CD4-positive, CD25-positive, alpha-beta regulatory T cell (primary cell): Measurements from ENCODE around the gene OR11H7. TPM values are rescaled to one million over a fixed set of nuclear protein-coding genes. Genes with fewer than 3 reads are reported as not detected.
"Not testable (repeated sequence)": the region's sequence is repeated elsewhere in the genome, so short reads cannot be mapped to it uniquely, and the experiment has no call there.

ENCODE experiments used
- ATAC-seq, 2 donors: fragments of 150-1000 bp; cut with Tn5 transposase; one replicate each; pipeline ENCODE4 v1.10.0; 2021; ENCODE audit warnings: low read depth in 2 of 2, moderate number of reproducible peaks in 2 of 2, moderate library complexity in 1 of 2
- DNase-seq, 3 donors: peaks; one replicate each; pipeline versions ENCODE4 v3.0.0 to v3.0.0-alpha.2; 2012 to 2022; ENCODE audit warnings: mixed read lengths in 1 of 3
- H3K27ac ChIP-seq: one replicate; pipeline ENCODE4 v1.7.0; 2013; ENCODE audit warnings: mild to moderate bottlenecking, low read length; ENCODE audit not compliant: insufficient read depth, poor library complexity, severe bottlenecking
- H3K27me3 ChIP-seq: one replicate; pipeline ENCODE4 v1.7.0; 2013; ENCODE audit warnings: low read length; ENCODE audit not compliant: control insufficient read depth, insufficient read depth
- H3K36me3 ChIP-seq: one replicate; pipeline ENCODE4 v1.7.0; 2013; ENCODE audit warnings: mild to moderate bottlenecking, low read length, moderate library complexity; ENCODE audit not compliant: control insufficient read depth, insufficient read depth
- H3K4me1 ChIP-seq: 2 replicates; pipeline ENCODE4 v1.7.0; 2013; ENCODE audit warnings: mild to moderate bottlenecking, low read length; ENCODE audit not compliant: insufficient read depth, control insufficient read depth, poor library complexity, severe bottlenecking
- H3K4me3 ChIP-seq: one replicate; pipeline ENCODE4 v1.7.0; 2013; ENCODE audit warnings: low read depth, mild to moderate bottlenecking, low read length, moderate library complexity
- H3K9me3 ChIP-seq, 2 experiments: 1 replicate in 1 of 2; 2 replicates in 1 of 2; pipeline ENCODE4 v1.7.0; 2013; ENCODE audit warnings: low read length in 2 of 2, mild to moderate bottlenecking in 1 of 2, moderate library complexity in 1 of 2; ENCODE audit not compliant: control insufficient read depth in 2 of 2
- H3K27ac Mint-ChIP-seq, 3 donors: one replicate each; pipeline ENCODE4 v1.8.0; 2020 to 2022; ENCODE audit warnings: mild to moderate bottlenecking in 3 of 3, mixed read lengths in 3 of 3, moderate library complexity in 2 of 3
- H3K27me3 Mint-ChIP-seq: one replicate; pipeline ENCODE4 v1.8.0; 2022; ENCODE audit warnings: mild to moderate bottlenecking, mixed read lengths
- H3K36me3 Mint-ChIP-seq: one replicate; pipeline ENCODE4 v1.8.0; 2020; ENCODE audit warnings: mixed read lengths
- H3K4me1 Mint-ChIP-seq, 4 donors: one replicate each; pipeline ENCODE4 v1.8.0; 2020 to 2022; ENCODE audit warnings: mixed read lengths in 4 of 4, mild to moderate bottlenecking in 1 of 4
- H3K4me3 Mint-ChIP-seq, 4 donors: one replicate each; pipeline ENCODE4 v1.8.0; 2020 to 2022; ENCODE audit warnings: mild to moderate bottlenecking in 4 of 4, mixed read lengths in 4 of 4, moderate library complexity in 3 of 4
- H3K9me3 Mint-ChIP-seq, 7 donors: one replicate each; pipeline ENCODE4 v1.8.0; 2020 to 2022; ENCODE audit warnings: mixed read lengths in 7 of 7, mild to moderate bottlenecking in 3 of 7, moderate library complexity in 2 of 7
- polyA plus RNA-seq, 4 donors: library from polyadenylated mRNA; unstranded; fragments of 300-500 nt; fragmentation: Illumina TruSeq; gene quantifications; one replicate each; pipeline ENCODE4 v1.2.3, GENCODE V29; 2021
- total RNA-seq: library from RNA; stranded (reverse); gene quantifications from one replicate; pipeline ENCODE4 v1.2.3, GENCODE V29; 2022

Gene OR11H7
- total and polyA plus RNA-seq, 5 donors from 2014 or later = not detected

DNA sequence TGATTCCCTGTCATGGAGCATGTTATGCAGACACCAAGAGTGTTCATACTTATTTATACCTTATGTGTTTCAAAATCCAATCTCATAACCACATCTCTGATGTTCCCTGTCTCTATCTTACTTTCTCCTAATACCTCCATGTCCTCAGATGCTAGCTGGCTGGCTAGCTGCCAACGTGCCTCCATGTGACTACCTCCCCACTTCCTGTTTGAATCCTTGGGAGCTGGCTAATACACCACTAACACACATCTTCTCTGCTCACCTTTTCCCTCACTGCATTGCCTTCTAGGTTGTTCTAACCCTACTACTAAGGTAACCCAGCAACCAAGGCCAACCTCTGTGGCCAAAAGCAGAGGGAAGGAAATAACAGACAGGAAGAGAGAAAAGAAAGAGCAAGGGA, 49.6 kb downstream of the OR11H7 start:
- Histone ChIP-seq H3K4me1 (peaks cover 18% of the 10 kb centered on the region), H3K27ac (no peak overlapping the region), H3K4me3 (no peak overlapping the region), H3K36me3 (peaks cover 2% of the 10 kb centered on the region), H3K27me3 (no peaks in the 10 kb centered on the region), H3K9me3 (peaks cover 0 to 12% of the 10 kb centered on the region in 2 experiments)
- Mint-ChIP-seq H3K27ac (peak overlapping the region in 2 of 3 donors; percentile 2 to 38), H3K9me3 (peaks cover 4 to 30% (median 10%) of the 10 kb centered on the region in 7 donors), H3K27me3 (no peaks in the 10 kb centered on the region), H3K36me3 (peaks cover 68% of the 10 kb centered on the region), H3K4me1 (peaks cover 20 to 43% (median 27%) of the 10 kb centered on the region in 4 donors), H3K4me3 (peak overlapping the region in 2 of 4 donors; percentile 0 to 31)
- peak in 1 of 3 donors; percentile 54 for DNase-seq
- no peak for ATAC-seq

DNA sequence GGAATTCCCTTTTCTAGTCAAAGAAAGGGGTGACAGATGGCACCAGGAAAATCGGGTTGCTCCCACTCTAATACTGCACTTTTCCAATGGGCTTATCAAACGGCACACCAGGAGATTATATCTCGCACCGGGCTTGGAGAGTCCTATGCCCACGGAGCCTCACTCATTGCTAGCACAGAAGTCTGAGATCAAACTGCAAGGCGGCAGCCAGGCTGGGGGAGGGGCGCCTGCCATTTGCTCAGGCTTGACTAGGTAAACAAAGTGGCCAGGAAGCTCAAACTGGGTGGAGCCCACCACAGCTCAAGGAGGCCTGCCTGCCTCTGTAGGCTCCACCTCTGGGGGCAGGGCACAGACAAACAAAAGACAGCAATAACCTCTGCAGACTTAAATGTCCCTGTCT, 51.5 kb downstream of the OR11H7 start:
- Mint-ChIP-seq H3K9me3 (peaks cover 2 to 20% (median 10%) of the 10 kb centered on the region in 7 donors), H3K4me3 (peak overlapping the region; percentile 44 to 61 (median 54))
- DNase-seq = peak in 2 of 3 donors; percentile 41 to 67

More for the DNA sequence above, 51.5 kb downstream of the OR11H7 start:
- peaks cover 18% of the 10 kb centered on the region for H3K4me1 ChIP-seq
- Mint-ChIP-seq H3K27ac (peak overlapping the region; percentile 1 to 84 (median 82)), H3K36me3 (peaks cover 60% of the 10 kb centered on the region), H3K4me1 (peaks cover 17 to 43% (median 27%) of the 10 kb centered on the region in 4 donors)
- H3K4me3 ChIP-seq, H3K9me3 ChIP-seq, H3K27me3 Mint-ChIP-seq, H3K27ac ChIP-seq, H3K36me3 ChIP-seq, H3K27me3 ChIP-seq, ATAC-seq: not testable (repeated sequence)

Other genes starting within 250 kb of the OR11H7 start
- not detected for gene OR4Q2, start 226.8 kb upstream of the OR11H7 start, total RNA-seq
- not detected for gene OR4Q2, start 226.8 kb upstream of the OR11H7 start, polyA plus RNA-seq
- gene OR4K14, start 209.7 kb upstream of the OR11H7 start, total RNA-seq = not detected
- gene OR4K14, start 209.7 kb upstream of the OR11H7 start, polyA plus RNA-seq = not detected
- not detected for gene OR4K13, start 192.9 kb upstream of the OR11H7 start, total RNA-seq
- gene OR4K13, start 192.9 kb upstream of the OR11H7 start, polyA plus RNA-seq = not detected
- not detected for gene OR4L1, start 168.9 kb upstream of the OR11H7 start, total RNA-seq
- gene OR4L1, start 168.9 kb upstream of the OR11H7 start, polyA plus RNA-seq = not detected
- not detected for gene OR4K17, start 118.2 kb upstream of the OR11H7 start, total RNA-seq
- not detected for gene OR4K17, start 118.2 kb upstream of the OR11H7 start, polyA plus RNA-seq
- not detected for gene OR4N5, start 90.2 kb upstream of the OR11H7 start, total RNA-seq
- not detected for gene OR4N5, start 90.2 kb upstream of the OR11H7 start, polyA plus RNA-seq
- gene OR11G2, start 38.1 kb upstream of the OR11H7 start, total RNA-seq = not detected
- not detected for gene OR11G2, start 38.1 kb upstream of the OR11H7 start, polyA plus RNA-seq
- gene OR11H6, start 5.3 kb upstream of the OR11H7 start, total RNA-seq = not detected
- gene OR11H6, start 5.3 kb upstream of the OR11H7 start, polyA plus RNA-seq = not detected
- gene OR11H4, start 10.3 kb downstream of the OR11H7 start, total RNA-seq = not detected
- gene OR11H4, start 10.3 kb downstream of the OR11H7 start, polyA plus RNA-seq = not detected
- gene TTC5, start 77.0 kb downstream of the OR11H7 start, total RNA-seq = 18.9 TPM
- gene TTC5, start 77.0 kb downstream of the OR11H7 start, polyA plus RNA-seq = 10 to 100 TPM; 17.0 to 24.1 (median 19.0) TPM
- 21.2 TPM for gene CCNB1IP1, start 104.3 kb downstream of the OR11H7 start, total RNA-seq
- gene CCNB1IP1, start 104.3 kb downstream of the OR11H7 start, polyA plus RNA-seq = 10 to 100 TPM in 3 of 4 donors, 1 to 10 TPM in 1; 9.7 to 21.1 (median 14.4) TPM
- 18.5 TPM for gene PARP2, start 114.7 kb downstream of the OR11H7 start, total RNA-seq
- 10 to 100 TPM in 1 of 4 donors, 1 to 10 TPM in 3; 5.2 to 10.3 (median 9.4) TPM for gene PARP2, start 114.7 kb downstream of the OR11H7 start, polyA plus RNA-seq
- gene TEP1, start 184.5 kb downstream of the OR11H7 start, total RNA-seq = 63.8 TPM
- 1 to 10 TPM; 2.8 to 7.1 (median 5.3) TPM for gene TEP1, start 184.5 kb downstream of the OR11H7 start, polyA plus RNA-seq
- gene KLHL33, start 207.2 kb downstream of the OR11H7 start, total RNA-seq = 0.72 TPM
- gene KLHL33, start 207.2 kb downstream of the OR11H7 start, polyA plus RNA-seq = not detected
- gene OSGEP, start 225.8 kb downstream of the OR11H7 start, total RNA-seq = 40.8 TPM
- 10 to 100 TPM; 27.3 to 34.2 (median 32.9) TPM for gene OSGEP, start 225.8 kb downstream of the OR11H7 start, polyA plus RNA-seq
- gene APEX1, start 226.2 kb downstream of the OR11H7 start, total RNA-seq = 72.6 TPM
- 100 to 1,000 TPM in 2 of 4 donors, 10 to 100 TPM in 2; 81.8 to 121 (median 101) TPM for gene APEX1, start 226.2 kb downstream of the OR11H7 start, polyA plus RNA-seq
- 65.6 TPM for gene PIP4P1, start 232.5 kb downstream of the OR11H7 start, total RNA-seq
- 10 to 100 TPM; 24.7 to 38.3 (median 30.4) TPM for gene PIP4P1, start 232.5 kb downstream of the OR11H7 start, polyA plus RNA-seq
- gene PNP, start 240.4 kb downstream of the OR11H7 start, total RNA-seq = 33.4 TPM
- gene PNP, start 240.4 kb downstream of the OR11H7 start, polyA plus RNA-seq = 10 to 100 TPM; 28.8 to 42.5 (median 40.3) TPM